ENCODE measurements around the gene CDH12.

Gene CDH12

GRCh38 chr5:22577711-22578110, 275.4 kb downstream of the CDH12 start:
- TF ChIP-seq, protein P1, sequence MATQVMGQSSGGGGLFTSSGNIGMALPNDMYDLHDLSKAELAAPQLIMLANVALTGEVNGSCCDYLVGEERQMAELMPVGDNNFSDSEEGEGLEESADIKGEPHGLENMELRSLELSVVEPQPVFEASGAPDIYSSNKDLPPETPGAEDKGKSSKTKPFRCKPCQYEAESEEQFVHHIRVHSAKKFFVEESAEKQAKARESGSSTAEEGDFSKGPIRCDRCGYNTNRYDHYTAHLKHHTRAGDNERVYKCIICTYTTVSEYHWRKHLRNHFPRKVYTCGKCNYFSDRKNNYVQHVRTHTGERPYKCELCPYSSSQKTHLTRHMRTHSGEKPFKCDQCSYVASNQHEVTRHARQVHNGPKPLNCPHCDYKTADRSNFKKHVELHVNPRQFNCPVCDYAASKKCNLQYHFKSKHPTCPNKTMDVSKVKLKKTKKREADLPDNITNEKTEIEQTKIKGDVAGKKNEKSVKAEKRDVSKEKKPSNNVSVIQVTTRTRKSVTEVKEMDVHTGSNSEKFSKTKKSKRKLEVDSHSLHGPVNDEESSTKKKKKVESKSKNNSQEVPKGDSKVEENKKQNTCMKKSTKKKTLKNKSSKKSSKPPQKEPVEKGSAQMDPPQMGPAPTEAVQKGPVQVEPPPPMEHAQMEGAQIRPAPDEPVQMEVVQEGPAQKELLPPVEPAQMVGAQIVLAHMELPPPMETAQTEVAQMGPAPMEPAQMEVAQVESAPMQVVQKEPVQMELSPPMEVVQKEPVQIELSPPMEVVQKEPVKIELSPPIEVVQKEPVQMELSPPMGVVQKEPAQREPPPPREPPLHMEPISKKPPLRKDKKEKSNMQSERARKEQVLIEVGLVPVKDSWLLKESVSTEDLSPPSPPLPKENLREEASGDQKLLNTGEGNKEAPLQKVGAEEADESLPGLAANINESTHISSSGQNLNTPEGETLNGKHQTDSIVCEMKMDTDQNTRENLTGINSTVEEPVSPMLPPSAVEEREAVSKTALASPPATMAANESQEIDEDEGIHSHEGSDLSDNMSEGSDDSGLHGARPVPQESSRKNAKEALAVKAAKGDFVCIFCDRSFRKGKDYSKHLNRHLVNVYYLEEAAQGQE (IDR thresholded peaks at IDR 0.05; ENCODE audit: insufficient read depth in 1 of 2, low read depth in 2 of 2, low read length in 2 of 2), result no peak
- no peak for TF ChIP-seq TAF1 (IDR thresholded peaks at IDR 0.05; ENCODE audit: borderline replicate concordance, insufficient read depth, low read length)
- TF ChIP-seq POLR2AphosphoS5 (IDR thresholded peaks at IDR 0.05; ENCODE audit: low read depth, low read length), result no peak
- TF ChIP-seq FOXP2 (optimal IDR thresholded peaks at IDR 0.05; ENCODE audit: borderline replicate concordance, extremely low read depth, extremely low read length, insufficient read depth), result no peak
- TF ChIP-seq SIN3A (IDR thresholded peaks at IDR 0.05; ENCODE audit: borderline replicate concordance, insufficient read depth, low read length), result no peak

- TF ChIP-seq TAF1 (IDR thresholded peaks at IDR 0.05; ENCODE audit: borderline replicate concordance, insufficient read depth, low read length), result no peak
- no peak for TF ChIP-seq FOXP2 (optimal IDR thresholded peaks at IDR 0.05; ENCODE audit: borderline replicate concordance, extremely low read depth, extremely low read length, insufficient read depth)
- TF ChIP-seq POLR2AphosphoS5 (IDR thresholded peaks at IDR 0.05; ENCODE audit: low read depth, low read length), result no peak
Observed at GRCh38 chr5:22577006-22577405, 276.1 kb downstream of the CDH12 start.

GRCh38 chr5:22572941-22573340, 280.2 kb downstream of the CDH12 start:
- TF ChIP-seq, protein P1 (IDR thresholded peaks at IDR 0.05; ENCODE audit: insufficient read depth in 1 of 2, low read depth in 2 of 2, low read length in 2 of 2), result no peak
- TF ChIP-seq FOXP2 (optimal IDR thresholded peaks at IDR 0.05; ENCODE audit: borderline replicate concordance, extremely low read depth, extremely low read length, insufficient read depth), result no peak
- no peak for TF ChIP-seq SIN3A (IDR thresholded peaks at IDR 0.05; ENCODE audit: borderline replicate concordance, insufficient read depth, low read length)
- no peak for TF ChIP-seq TAF1 (IDR thresholded peaks at IDR 0.05; ENCODE audit: borderline replicate concordance, insufficient read depth, low read length)
- no peak for TF ChIP-seq POLR2AphosphoS5 (IDR thresholded peaks at IDR 0.05; ENCODE audit: low read depth, low read length)

- no peak for TF ChIP-seq FOXP2 (optimal IDR thresholded peaks at IDR 0.05; ENCODE audit: borderline replicate concordance, extremely low read depth, extremely low read length, insufficient read depth)
- TF ChIP-seq SIN3A (IDR thresholded peaks at IDR 0.05; ENCODE audit: borderline replicate concordance, insufficient read depth, low read length), result no peak
- TF ChIP-seq, protein P1 (IDR thresholded peaks at IDR 0.05; ENCODE audit: insufficient read depth in 1 of 2, low read depth in 2 of 2, low read length in 2 of 2), result no peak
- TF ChIP-seq TAF1 (IDR thresholded peaks at IDR 0.05; ENCODE audit: borderline replicate concordance, insufficient read depth, low read length), result no peak
- no peak for TF ChIP-seq POLR2AphosphoS5 (IDR thresholded peaks at IDR 0.05; ENCODE audit: low read depth, low read length)
Observed at GRCh38 chr5:22567983-22568382, 285.2 kb downstream of the CDH12 start.

DNA sequence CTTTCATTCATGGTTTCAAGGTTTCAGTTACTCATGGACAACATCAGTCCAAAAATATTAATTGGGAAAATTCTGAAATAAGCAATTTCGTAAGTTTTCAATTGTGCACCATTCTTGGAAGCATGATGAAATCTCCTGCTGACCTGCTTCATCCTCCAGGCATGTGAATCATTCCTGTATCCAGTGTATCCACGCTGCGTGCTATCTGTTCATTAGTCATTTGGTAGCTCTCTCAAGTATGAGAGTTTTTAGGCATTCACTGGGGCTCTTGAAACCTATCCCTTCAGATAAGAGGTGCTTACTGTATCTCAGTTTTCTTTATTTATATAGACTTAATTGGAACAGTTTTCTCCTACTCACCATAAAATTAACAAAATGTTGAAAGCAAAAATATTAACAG, 293.0 kb downstream of the CDH12 start:
- TF ChIP-seq TAF1 (IDR thresholded peaks at IDR 0.05; ENCODE audit: borderline replicate concordance, insufficient read depth, low read length) (no peak), SIN3A (IDR thresholded peaks at IDR 0.05; ENCODE audit: borderline replicate concordance, insufficient read depth, low read length) (no peak), FOXP2 (optimal IDR thresholded peaks at IDR 0.05; ENCODE audit: borderline replicate concordance, extremely low read depth, extremely low read length, insufficient read depth) (no peak), POLR2AphosphoS5 (IDR thresholded peaks at IDR 0.05; ENCODE audit: low read depth, low read length) (no peak)
- TF ChIP-seq, protein P1 (IDR thresholded peaks at IDR 0.05; ENCODE audit: insufficient read depth in 1 of 2, low read depth in 2 of 2, low read length in 2 of 2), result no peak

All from PFSK-1 (cell line).